Activated CD4-positive, alpha-beta T cell treated with anti-CD3 and anti-CD28 coated beads for 4 hours (primary cell): Measurements from ENCODE around the gene MEIOSIN.
"Not testable (repeated sequence)": the region's sequence is repeated elsewhere in the genome, so short reads cannot be mapped to it uniquely, and the experiment has no call there.

Source experiments
- DNase-seq, 2 donors: peaks; one replicate each; pipeline ENCODE4 v3.0.0-alpha.2; 2020

The MEIOSIN gene

GRCh38 chr19:45733160-45733810 is at the start of gene MEIOSIN:
Gene MEIOSIN, plus strand, starts transcription at chr19:45733439. Its CDS starts 1,938 bp downstream, at chr19:45735377.
- DNase-seq = no peak

GRCh38 chr19:45685045-45685444 is 48.2 kb upstream of the MEIOSIN start:
- not testable (repeated sequence) for DNase-seq

- no peak for DNase-seq
Measured at GRCh38 chr19:45687599-45687998, 45.6 kb upstream of the MEIOSIN start.

- DNase-seq = peak; percentile 89 to 92
Measured at GRCh38 chr19:45691516-45692186, 41.6 kb upstream of the MEIOSIN start, which contains the start of gene SNRPD2. Gene SNRPD2, minus strand, starts transcription at chr19:45691953. Its CDS starts 65 bp downstream, at chr19:45691888.

- peak; percentile 95 to 98 for DNase-seq
Measured at GRCh38 chr19:45692187-45693105, 40.8 kb upstream of the MEIOSIN start, which contains the start of gene QPCTL. Gene QPCTL, plus strand, starts transcription at chr19:45692666. Its CDS starts 38 bp downstream, at chr19:45692704.

GRCh38 chr19:45693106-45693788 is 40.0 kb upstream of the MEIOSIN start:
- DNase-seq = peak; percentile 75

- no peak for DNase-seq
Measured at GRCh38 chr19:45701676-45702075, 31.6 kb upstream of the MEIOSIN start.

GRCh38 chr19:45705115-45705514 is 28.1 kb upstream of the MEIOSIN start:
- DNase-seq = no peak

- DNase-seq = no peak
Measured at GRCh38 chr19:45705710-45706415, 27.4 kb upstream of the MEIOSIN start.

GRCh38 chr19:45710356-45711130 is 22.7 kb upstream of the MEIOSIN start:
- DNase-seq = no peak

GRCh38 chr19:45711851-45712698 is 21.2 kb upstream of the MEIOSIN start:
- no peak for DNase-seq

- DNase-seq = no peak
Measured at GRCh38 chr19:45712699-45713067, 20.6 kb upstream of the MEIOSIN start.

GRCh38 chr19:45713141-45713540 is 20.1 kb upstream of the MEIOSIN start:
- DNase-seq = no peak

GRCh38 chr19:45715139-45715538 is 18.1 kb upstream of the MEIOSIN start:
- DNase-seq = no peak

- DNase-seq = peak; percentile 19 to 32
Measured at GRCh38 chr19:45716359-45717130, 16.7 kb upstream of the MEIOSIN start.

GRCh38 chr19:45717131-45717982 is 15.9 kb upstream of the MEIOSIN start:
- peak; percentile 97 for DNase-seq

- DNase-seq = no peak
Measured at GRCh38 chr19:45717983-45718650, 15.1 kb upstream of the MEIOSIN start.

- DNase-seq = not testable (repeated sequence)
Measured at GRCh38 chr19:45720065-45720464, 13.2 kb upstream of the MEIOSIN start.
